Natural killer cell (primary cell): Measurements from ENCODE around the gene TEX11. TPM values are rescaled to one million over a fixed set of nuclear protein-coding genes. Genes with fewer than 3 reads are reported as not detected.

Source experiments
- ATAC-seq, 3 donors: fragments of 150-1000 bp in 2 of 3; fragments of 200-7000 bp in 1 of 3; cut with Tn5 transposase; 1 replicate in 1 of 3; 2 replicates in 2 of 3; pipeline ENCODE4 v1.10.0; 2021; ENCODE audit warnings: mild to moderate bottlenecking in 2 of 3, moderate library complexity in 2 of 3
- DNase-seq, 2 donors: peaks; one replicate each; pipeline versions ENCODE4 v3.0.0 to v3.0.0-alpha.2; 2013 to 2021; ENCODE audit warnings: mixed read lengths in 1 of 2
- H3K27ac ChIP-seq: one replicate; pipeline ENCODE4 v1.5.1; 2013; ENCODE audit warnings: mild to moderate bottlenecking, low read length
- H3K27me3 ChIP-seq: one replicate; pipeline ENCODE4 v1.6.1; 2013; ENCODE audit warnings: low read length; ENCODE audit not compliant: control insufficient read depth, insufficient read depth
- H3K36me3 ChIP-seq: one replicate; pipeline ENCODE4 v1.6.1; 2013; ENCODE audit warnings: low read length; ENCODE audit not compliant: control insufficient read depth, insufficient read depth
- H3K4me1 ChIP-seq: one replicate; pipeline ENCODE4 v1.6.1; 2013; ENCODE audit warnings: low read length; ENCODE audit not compliant: control insufficient read depth, insufficient read depth
- H3K4me3 ChIP-seq: one replicate; pipeline ENCODE4 v1.5.1; 2013; ENCODE audit warnings: low read length
- H3K9me3 ChIP-seq: one replicate; pipeline ENCODE4 v1.6.1; 2013; ENCODE audit warnings: low read length; ENCODE audit not compliant: control insufficient read depth, insufficient read depth
- H3K27ac Mint-ChIP-seq, 2 donors: one replicate each; pipeline ENCODE4 v1.8.0; 2022; ENCODE audit warnings: mild to moderate bottlenecking in 2 of 2, mixed read lengths in 2 of 2, moderate library complexity in 1 of 2
- H3K27me3 Mint-ChIP-seq, 2 donors: one replicate each; pipeline ENCODE4 v1.8.0; 2022; ENCODE audit warnings: low read depth in 2 of 2, mixed read lengths in 2 of 2
- H3K36me3 Mint-ChIP-seq: one replicate; pipeline ENCODE4 v1.8.0; 2022; ENCODE audit warnings: mixed read lengths
- H3K4me1 Mint-ChIP-seq, 2 donors: one replicate each; pipeline ENCODE4 v1.8.0; 2022; ENCODE audit warnings: mixed read lengths in 2 of 2
- H3K4me3 Mint-ChIP-seq: one replicate; pipeline ENCODE4 v1.8.0; 2022; ENCODE audit warnings: mild to moderate bottlenecking, moderate library complexity, mixed read lengths
- H3K9me3 Mint-ChIP-seq, 2 donors: one replicate each; pipeline ENCODE4 v1.8.0; 2022; ENCODE audit warnings: mixed read lengths in 2 of 2
- CTCF ChIP-seq: fragments of 200-600 bp; IDR thresholded peaks from one replicate; pipeline ENCODE4 v1.8.0; 2022; ENCODE audit warnings: antibody characterized with exemption
- WGBS: methylation state at CpG from one replicate; pipeline ENCODE4 v1.1.7; 2013; ENCODE audit warnings: missing lambda C conversion rate; ENCODE audit not compliant: insufficient coverage; 5-methylcytosine and 5-hydroxymethylcytosine counted together
- intact Hi-C: fragments of 100-400 bp; cut with micrococcal nuclease; formaldehyde crosslinking; loops from one replicate; pipeline ENCODE4 v1.14.2; 2022
- total RNA-seq, 4 donors: library from RNA; stranded (reverse); fragments of 120-200 nt in 1 of 4; gene quantifications; one replicate each; pipeline versions ENCODE4 v1.2.3 to v1.2.4, GENCODE V29; 2013 to 2022

TEX11 gene
- total RNA-seq: not detected
- total RNA-seq (2013): not detected

- no peak within 1 kb of the TSS for H3K4me3 ChIP-seq
- H3K4me3 Mint-ChIP-seq: no peak within 1 kb of the TSS
- H3K27ac ChIP-seq: no peak within 1 kb of the TSS
- 97% methylated on average over 14 of the region's 14 CpGs for WGBS
- no peaks in the 10 kb centered on the region for H3K27me3 Mint-ChIP-seq
- H3K4me1 Mint-ChIP-seq: no peaks in the 10 kb centered on the region
- ATAC-seq (no peak), DNase-seq (no peak)
- no peak for TF ChIP-seq CTCF
- H3K9me3 ChIP-seq: no peaks in the 10 kb centered on the region
- H3K4me1 ChIP-seq: no peaks in the 10 kb centered on the region
- H3K36me3 Mint-ChIP-seq: no peaks in the 10 kb centered on the region
- H3K27ac Mint-ChIP-seq: no peak within 1 kb of the TSS
- intact Hi-C loops: no loop called here
- H3K9me3 Mint-ChIP-seq: no peaks in the 10 kb centered on the region
- no peaks in the 10 kb centered on the region for H3K27me3 ChIP-seq
- H3K36me3 ChIP-seq: no peaks in the 10 kb centered on the region
Observed at GRCh38 chrX:70908541-70908940, at the start of gene TEX11. Gene TEX11 (minus strand): TSS chrX:70908711. CDS start chrX:70907789, 922 bp downstream.

GRCh38 chrX:70954871-70955270, 46.4 kb upstream of the TEX11 start:
- intact Hi-C loops: no loop called here
- no peak for ATAC-seq
- 80% methylated on average over 1 of the region's 3 CpGs for WGBS

GRCh38 chrX:70924294-70924911, 15.9 kb upstream of the TEX11 start:
- no peaks in the 10 kb centered on the region for H3K27me3 ChIP-seq
- Mint-ChIP-seq H3K4me3 (no peak overlapping the region), H3K27me3 (peaks cover 12% of the 10 kb centered on the region in 2 donors), H3K4me1 (no peaks in the 10 kb centered on the region), H3K36me3 (no peaks in the 10 kb centered on the region), H3K27ac (no peak overlapping the region), H3K9me3 (no peaks in the 10 kb centered on the region)
- no peak for TF ChIP-seq CTCF
- intact Hi-C loops: no loop called here
- DNase-seq (no peak), ATAC-seq (no peak)
- no peaks in the 10 kb centered on the region for H3K36me3 ChIP-seq
- no peak overlapping the region for H3K4me3 ChIP-seq
- H3K9me3 ChIP-seq: no peaks in the 10 kb centered on the region
- 88% methylated on average over 6 of the region's 6 CpGs for WGBS
- no peak overlapping the region for H3K27ac ChIP-seq
- no peaks in the 10 kb centered on the region for H3K4me1 ChIP-seq

More at GRCh38 chrX:70954871-70955270, 46.4 kb upstream of the TEX11 start:
- Mint-ChIP-seq H3K4me1 (no peaks in the 10 kb centered on the region), H3K9me3 (no peaks in the 10 kb centered on the region), H3K4me3 (no peak overlapping the region), H3K36me3 (no peaks in the 10 kb centered on the region), H3K27ac (no peak overlapping the region), H3K27me3 (peaks cover 0 to 3% of the 10 kb centered on the region in 2 donors)
- H3K9me3 ChIP-seq: no peaks in the 10 kb centered on the region
- no peaks in the 10 kb centered on the region for H3K4me1 ChIP-seq
- DNase-seq: no peak
- TF ChIP-seq CTCF: no peak
- H3K27me3 ChIP-seq: no peaks in the 10 kb centered on the region
- H3K27ac ChIP-seq: no peak overlapping the region
- no peaks in the 10 kb centered on the region for H3K36me3 ChIP-seq
- no peak overlapping the region for H3K4me3 ChIP-seq
